A549 treated with Mapracorat at 1 μM for 4 hours (cell line): ENCODE results near the gene TKT. TPM values are rescaled to one million over a fixed set of nuclear protein-coding genes. Genes with fewer than 3 reads are reported as not detected.

Experiments used
- total RNA-seq: library from RNA; stranded (reverse); fragments of 200-300 nt; extraction: Qiagen RNA extraction; gene quantifications from 5 replicates; pipeline ENCODE4 v1.2.3, GENCODE V29; 2022

Gene TKT, protein sequence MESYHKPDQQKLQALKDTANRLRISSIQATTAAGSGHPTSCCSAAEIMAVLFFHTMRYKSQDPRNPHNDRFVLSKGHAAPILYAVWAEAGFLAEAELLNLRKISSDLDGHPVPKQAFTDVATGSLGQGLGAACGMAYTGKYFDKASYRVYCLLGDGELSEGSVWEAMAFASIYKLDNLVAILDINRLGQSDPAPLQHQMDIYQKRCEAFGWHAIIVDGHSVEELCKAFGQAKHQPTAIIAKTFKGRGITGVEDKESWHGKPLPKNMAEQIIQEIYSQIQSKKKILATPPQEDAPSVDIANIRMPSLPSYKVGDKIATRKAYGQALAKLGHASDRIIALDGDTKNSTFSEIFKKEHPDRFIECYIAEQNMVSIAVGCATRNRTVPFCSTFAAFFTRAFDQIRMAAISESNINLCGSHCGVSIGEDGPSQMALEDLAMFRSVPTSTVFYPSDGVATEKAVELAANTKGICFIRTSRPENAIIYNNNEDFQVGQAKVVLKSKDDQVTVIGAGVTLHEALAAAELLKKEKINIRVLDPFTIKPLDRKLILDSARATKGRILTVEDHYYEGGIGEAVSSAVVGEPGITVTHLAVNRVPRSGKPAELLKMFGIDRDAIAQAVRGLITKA
- 1,609 to 2,106 TPM (median 2,016 TPM) in 5 replicates for total RNA-seq

DNA sequence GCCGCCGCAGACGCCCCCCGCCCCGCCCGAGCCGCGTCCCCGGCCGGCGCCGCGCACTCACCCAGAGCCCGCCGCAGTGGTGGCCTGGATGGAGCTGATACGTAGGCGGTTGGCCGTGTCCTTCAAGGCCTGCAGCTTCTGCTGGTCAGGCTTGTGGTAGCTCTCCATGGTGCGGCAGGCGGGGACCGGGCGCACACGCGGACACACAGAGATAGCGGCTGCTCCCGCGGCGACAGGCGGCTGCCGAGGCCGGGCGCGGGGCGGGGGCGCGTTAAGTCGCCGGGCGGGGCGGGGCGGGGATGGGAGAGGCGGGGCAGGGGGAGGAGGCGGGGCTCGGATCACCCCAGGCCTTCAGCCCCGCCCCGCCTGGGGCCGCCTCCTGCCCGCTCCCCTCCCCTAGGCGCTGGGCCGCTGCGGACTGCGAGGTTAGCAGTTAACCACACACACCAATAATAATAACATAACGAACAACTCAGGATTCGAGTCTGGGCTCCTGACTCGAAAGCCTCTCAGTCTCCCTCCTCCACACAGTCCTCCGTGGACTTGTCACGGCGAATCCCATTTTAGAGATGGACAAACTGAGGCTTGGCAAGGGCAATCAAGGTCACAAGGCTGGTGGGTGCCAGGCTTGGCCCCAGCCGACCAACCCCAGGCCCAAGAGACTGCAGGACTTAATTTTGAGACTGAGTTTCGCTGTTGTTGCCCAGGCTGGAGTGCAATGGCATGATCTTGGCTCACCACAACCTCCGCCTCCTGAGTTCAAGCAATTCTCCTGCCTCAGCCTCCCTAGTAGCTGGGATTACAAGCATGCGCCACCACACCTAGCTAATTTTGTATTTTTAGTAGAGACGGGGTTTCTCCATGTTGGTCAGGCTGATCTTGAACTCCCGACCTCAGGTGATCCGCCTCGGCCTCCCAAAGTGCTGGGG, at the start of gene TKT:
Gene TKT, minus strand, starts transcription at position 248 of the 929 bp plus-strand sequence. Its CDS starts 80 bp downstream, at position 168.

Other genes starting within 250 kb of the TKT start
- gene SFMBT1, start 209.9 kb downstream of the TKT start, total RNA-seq, result 7.3 to 9.5 TPM (median 8.2 TPM) in 5 replicates
- gene RFT1, start 125.6 kb downstream of the TKT start, total RNA-seq, result 19.7 to 27.9 TPM (median 27.0 TPM) in 5 replicates
- gene PRKCD, start 94.8 kb downstream of the TKT start, total RNA-seq, result 36.4 to 48.1 TPM (median 44.1 TPM) in 5 replicates
- gene DCP1A, start 91.5 kb upstream of the TKT start, total RNA-seq, result 5.7 to 7.7 TPM (median 6.9 TPM) in 5 replicates
- 0.36 to 1.4 TPM (median 0.57 TPM) in 5 replicates for gene CACNA1D, start 238.6 kb upstream of the TKT start, total RNA-seq